MCF 10A (cell line): ENCODE data around the gene AKAP8. TPM values are rescaled to one million over a fixed set of nuclear protein-coding genes. Genes with fewer than 3 reads are reported as not detected.

Source experiments
- BruUV-seq: library from RNA; stranded (reverse); fragments of 400-500 nt; replicated peaks from 2 replicates; lab custom pipeline; 2021; lab: Mats Ljungman, UMichigan
- CTCF ChIA-PET: fragments of 300-600 bp; sonication (Branson Sonifier 250); formaldehyde crosslinking; extraction: SDS; loops from one replicate; lab custom pipeline; 2021; ENCODE audit warnings: antibody characterized with exemption, inconsistent platforms; lab: Yijun Ruan, JAX
- POLR2A ChIA-PET: fragments of 300-600, 350-650 bp; sonication (Branson Sonifier 250); formaldehyde crosslinking; extraction: SDS; loops from one replicate; lab custom pipeline; 2020; ENCODE audit warnings: antibody characterized with exemption, inconsistent platforms; lab: Yijun Ruan, JAX
- DNase-seq: peaks from one replicate; pipeline ENCODE4 v3.0.0-alpha.2; 2018; ENCODE audit not compliant: unreplicated experiment
- H3K27ac Mint-ChIP-seq: one replicate; pipeline ENCODE4 v1.8.0; 2022; ENCODE audit warnings: mild to moderate bottlenecking, low read depth, mixed read lengths; ENCODE audit not compliant: unreplicated experiment
- H3K27me3 Mint-ChIP-seq: one replicate; pipeline ENCODE4 v1.8.0; 2022; ENCODE audit warnings: mixed read lengths; ENCODE audit not compliant: insufficient read depth, unreplicated experiment
- H3K36me3 Mint-ChIP-seq: one replicate; pipeline ENCODE4 v1.8.0; 2022; ENCODE audit warnings: mild to moderate bottlenecking, moderate library complexity, mixed read lengths; ENCODE audit not compliant: insufficient read depth, unreplicated experiment
- H3K4me1 Mint-ChIP-seq: one replicate; pipeline ENCODE4 v1.8.0; 2022; ENCODE audit warnings: mixed read lengths; ENCODE audit not compliant: insufficient read depth, unreplicated experiment
- H3K4me3 Mint-ChIP-seq: one replicate; pipeline ENCODE4 v1.8.0; 2022; ENCODE audit warnings: mild to moderate bottlenecking, moderate library complexity, mixed read lengths; ENCODE audit not compliant: unreplicated experiment
- H3K9me3 Mint-ChIP-seq: one replicate; pipeline ENCODE4 v1.8.0; 2022; ENCODE audit warnings: mixed read lengths; ENCODE audit not compliant: unreplicated experiment
- CTCF ChIP-seq: fragments of 200-600 bp; IDR thresholded peaks from one replicate; pipeline ENCODE4 v1.8.0; 2022; ENCODE audit warnings: antibody characterized with exemption, mild to moderate bottlenecking; ENCODE audit not compliant: unreplicated experiment
- intact Hi-C: fragments of 100-400 bp; cut with micrococcal nuclease; formaldehyde crosslinking; loops from 2 replicates; pipeline ENCODE4 v1.14.1; 2022
- total RNA-seq: library from RNA; stranded (reverse); gene quantifications from 2 replicates; pipeline ENCODE4 v1.2.3, GENCODE V29; 2022

AKAP8 gene
- total RNA-seq, 1 experiment from 2014 or later: 37.8 TPM

- H3K9me3 Mint-ChIP-seq: no peaks in the 10 kb centered on the region
- H3K27me3 Mint-ChIP-seq: no peaks in the 10 kb centered on the region
- DNase-seq: no peak
- BruUV-seq: TSS peak; percentile 20
- POLR2A ChIA-PET: interaction anchor here (1.3 to 2.8 kb wide), 2 partner anchors 18 to 32 kb away, joined by 3 to 12 read pairs; partner anchors contain the start of gene AKAP8L
- H3K4me1 Mint-ChIP-seq: peaks cover 9% of the 10 kb centered on the region
- H3K36me3 Mint-ChIP-seq: peaks cover 49% of the 10 kb centered on the region
- H3K27ac Mint-ChIP-seq: no peak overlapping the region
- intact Hi-C loops: no loop called here
- CTCF ChIA-PET: interaction anchor here (0.5 to 0.8 kb wide), 2 partner anchors 17 to 31 kb away, joined by 3 to 4 read pairs; no protein-coding TSS in a partner anchor
- TF ChIP-seq CTCF: no peak
- no peak overlapping the region for H3K4me3 Mint-ChIP-seq
Measured at GRCh38 chr19:15400521-15401396, 21.2 kb upstream of the AKAP8 start.

GRCh38 chr19:15399635-15400034 lies 20.0 kb upstream of the AKAP8 start:
- peaks cover 8% of the 10 kb centered on the region for H3K4me1 Mint-ChIP-seq
- peaks cover 50% of the 10 kb centered on the region for H3K36me3 Mint-ChIP-seq
- no peak overlapping the region for H3K27ac Mint-ChIP-seq
- intact Hi-C loops: no loop called here
- H3K9me3 Mint-ChIP-seq: no peaks in the 10 kb centered on the region
- POLR2A ChIA-PET: interaction anchor here (1.3 kb wide), 1 partner anchor 33 kb away, joined by 3 read pairs; no protein-coding TSS in a partner anchor
- no peak for TF ChIP-seq CTCF
- no peaks in the 10 kb centered on the region for H3K27me3 Mint-ChIP-seq
- CTCF ChIA-PET: interaction anchor here (0.5 kb wide), 1 partner anchor 43 kb away, joined by 4 read pairs; no protein-coding TSS in a partner anchor
- H3K4me3 Mint-ChIP-seq: no peak overlapping the region
- DNase-seq: no peak
- BruUV-seq: no TSS peak

GRCh38 chr19:15399234-15399515 lies 19.6 kb upstream of the AKAP8 start:
- no peak for DNase-seq
- intact Hi-C loops: no loop called here
- POLR2A ChIA-PET: interaction anchor here (2.3 kb wide), 1 partner anchor 19 kb away, joined by 10 read pairs; the partner anchor contains the start of gene AKAP8L
- no peak overlapping the region for H3K27ac Mint-ChIP-seq
- TF ChIP-seq CTCF: no peak
- H3K9me3 Mint-ChIP-seq: no peaks in the 10 kb centered on the region
- no TSS peak for BruUV-seq
- H3K4me1 Mint-ChIP-seq: peaks cover 8% of the 10 kb centered on the region
- H3K4me3 Mint-ChIP-seq: no peak overlapping the region
- CTCF ChIA-PET: no interaction called here
- H3K36me3 Mint-ChIP-seq: peaks cover 55% of the 10 kb centered on the region
- H3K27me3 Mint-ChIP-seq: no peaks in the 10 kb centered on the region

GRCh38 chr19:15398501-15399233 lies 19.1 kb upstream of the AKAP8 start:
- no TSS peak for BruUV-seq
- ChIA-PET POLR2A (interaction anchor here (0.7 to 2.3 kb wide), 2 partner anchors 20 to 23 kb away, joined by 3 to 10 read pairs; partner anchors contain the start of gene AKAP8L), CTCF (no interaction called here)
- Mint-ChIP-seq H3K4me1 (peaks cover 10% of the 10 kb centered on the region), H3K4me3 (no peak overlapping the region), H3K27me3 (no peaks in the 10 kb centered on the region), H3K36me3 (peaks cover 60% of the 10 kb centered on the region), H3K27ac (no peak overlapping the region), H3K9me3 (no peaks in the 10 kb centered on the region)
- DNase-seq: no peak
- intact Hi-C loops: no loop called here
- no peak for TF ChIP-seq CTCF
